SK-N-DZ (cell line): ENCODE measurements around the gene USP37.

Source experiments
- DNase-seq: peaks from one replicate; pipeline ENCODE4 v3.0.0-alpha.2; 2015; ENCODE audit warnings: low spot score

Gene USP37

GRCh38 chr2:218478544-218478943 is 89.6 kb downstream of the USP37 start:
- no peak for DNase-seq

- no peak for DNase-seq
Observed at GRCh38 chr2:218477247-218477646, 90.9 kb downstream of the USP37 start.

- DNase-seq = no peak
Observed at GRCh38 chr2:218476676-218477075, 91.5 kb downstream of the USP37 start.

GRCh38 chr2:218474527-218474926 is 93.6 kb downstream of the USP37 start:
- no peak for DNase-seq

- no peak for DNase-seq
Observed at GRCh38 chr2:218472988-218473387, 95.2 kb downstream of the USP37 start.

GRCh38 chr2:218471982-218472381 is 96.2 kb downstream of the USP37 start:
- DNase-seq = no peak

- no peak for DNase-seq
Observed at GRCh38 chr2:218471036-218471435, 97.1 kb downstream of the USP37 start.

- no peak for DNase-seq
Observed at GRCh38 chr2:218470448-218470847, 97.7 kb downstream of the USP37 start.

GRCh38 chr2:218465987-218466633 is 102.0 kb downstream of the USP37 start:
- DNase-seq = no peak

GRCh38 chr2:218458598-218458997 is 109.6 kb downstream of the USP37 start:
- no peak for DNase-seq

- no peak for DNase-seq
Observed at GRCh38 chr2:218456849-218457248, 111.3 kb downstream of the USP37 start.

- DNase-seq = no peak
Observed at GRCh38 chr2:218452079-218452478, 116.1 kb downstream of the USP37 start.

GRCh38 chr2:218448934-218449333 is 119.2 kb downstream of the USP37 start:
- DNase-seq = no peak

GRCh38 chr2:218447072-218447471 is 121.1 kb downstream of the USP37 start:
- no peak for DNase-seq

GRCh38 chr2:218446547-218446946 is 121.6 kb downstream of the USP37 start:
- no peak for DNase-seq

GRCh38 chr2:218445602-218446001 is 122.5 kb downstream of the USP37 start:
- no peak for DNase-seq

GRCh38 chr2:218444692-218445357 is 123.3 kb downstream of the USP37 start:
- DNase-seq = no peak

GRCh38 chr2:218438596-218438995 is 129.6 kb downstream of the USP37 start:
- no peak for DNase-seq

- DNase-seq = no peak
Observed at GRCh38 chr2:218437969-218438368, 130.2 kb downstream of the USP37 start.

GRCh38 chr2:218436992-218437391 is 131.2 kb downstream of the USP37 start:
- no peak for DNase-seq

- DNase-seq = no peak
Observed at GRCh38 chr2:218435003-218435982, 132.9 kb downstream of the USP37 start.

GRCh38 chr2:218434456-218434855 is 133.7 kb downstream of the USP37 start:
- no peak for DNase-seq
